Liver (tissue), 9 donors: ENCODE measurements around the gene CES2. TPM values are rescaled to one million over a fixed set of nuclear protein-coding genes. Genes with fewer than 3 reads are reported as not detected.

ENCODE experiments used
- DNase-seq: peaks from one replicate; pipeline ENCODE4 v3.0.0-alpha.2; 2017; ENCODE audit warnings: low spot score
- H3K27ac ChIP-seq, 2 donors: one replicate each; pipeline ENCODE4 v1.7.0; 2013; ENCODE audit warnings: inconsistent platforms in 2 of 2, low read length in 2 of 2, control low read depth in 1 of 2, low read depth in 1 of 2, mild to moderate bottlenecking in 1 of 2
- H3K27me3 ChIP-seq, 4 donors: one replicate each; pipeline versions ENCODE4 v1.6.1 to v1.7.0; 2013; ENCODE audit warnings: low read length in 3 of 4, inconsistent platforms in 1 of 4, mild to moderate bottlenecking in 1 of 4, moderate library complexity in 1 of 4; ENCODE audit not compliant: control insufficient read depth in 4 of 4, insufficient read depth in 4 of 4
- H3K36me3 ChIP-seq, 4 donors: one replicate each; pipeline versions ENCODE4 v1.6.1 to v1.7.0; 2013; ENCODE audit warnings: low read length in 3 of 4, mild to moderate bottlenecking in 3 of 4, low read depth in 1 of 4, moderate library complexity in 1 of 4; ENCODE audit not compliant: control insufficient read depth in 4 of 4, insufficient read depth in 3 of 4
- H3K4me1 ChIP-seq, 4 donors: one replicate each; pipeline versions ENCODE4 v1.6.1 to v1.7.0; 2013; ENCODE audit warnings: low read length in 3 of 4, mild to moderate bottlenecking in 3 of 4, moderate library complexity in 1 of 4; ENCODE audit not compliant: control insufficient read depth in 4 of 4, insufficient read depth in 4 of 4
- H3K4me3 ChIP-seq, 3 donors: one replicate each; pipeline versions ENCODE4 v1.6.1 to v1.7.0; 2013; ENCODE audit warnings: low read length in 3 of 3, control low read depth in 1 of 3, low read depth in 1 of 3, mild to moderate bottlenecking in 1 of 3
- H3K9ac ChIP-seq, 2 donors: one replicate each; pipeline ENCODE4 v1.7.0; 2013; ENCODE audit warnings: low read length in 2 of 2, mild to moderate bottlenecking in 2 of 2, moderate library complexity in 2 of 2, control low read depth in 1 of 2, low read depth in 1 of 2
- H3K9me3 ChIP-seq, 4 donors: one replicate each; pipeline versions ENCODE4 v1.6.1 to v1.7.0; 2013; ENCODE audit warnings: low read length in 3 of 4; ENCODE audit not compliant: control insufficient read depth in 4 of 4
- ATF3 ChIP-seq: IDR thresholded peaks from 2 replicates; pipeline ENCODE4 v1.6.1; 2016; ENCODE audit warnings: antibody characterized with exemption
- CTCF ChIP-seq: fragments of 150-350 bp; IDR thresholded peaks from 2 replicates; pipeline ENCODE4 v1.5.1; 2017; ENCODE audit warnings: improper control_type of control experiment, low read depth, low read length; ENCODE audit not compliant: missing input control
- EGR1 ChIP-seq, 2 donors: IDR thresholded peaks; 2 replicates each; pipeline ENCODE4 v1.6.1; 2016 to 2018; ENCODE audit warnings: antibody characterized with exemption in 2 of 2, low read depth in 2 of 2
- FOXA1 ChIP-seq: IDR thresholded peaks from 2 replicates; pipeline ENCODE4 v1.6.1; 2016; ENCODE audit warnings: antibody characterized with exemption
- FOXA2 ChIP-seq: IDR thresholded peaks from 2 replicates; pipeline ENCODE4 v1.6.1; 2016; ENCODE audit warnings: antibody characterized with exemption
- GABPA ChIP-seq, 2 donors: IDR thresholded peaks in 1 of 2; conservative IDR thresholded peaks in 1 of 2; 2 replicates each; pipeline ENCODE4 v1.6.1; 2016; ENCODE audit warnings: antibody characterized with exemption in 2 of 2, mild to moderate bottlenecking in 1 of 2, moderate library complexity in 1 of 2
- HNF4A ChIP-seq, 2 donors: conservative IDR thresholded peaks; 2 replicates each; pipeline ENCODE4 v1.6.1; 2016; ENCODE audit warnings: antibody characterized with exemption in 2 of 2, mild to moderate bottlenecking in 2 of 2
- HNF4G ChIP-seq: IDR thresholded peaks from 2 replicates; pipeline ENCODE4 v1.6.1; 2016; ENCODE audit warnings: antibody characterized with exemption
- JUND ChIP-seq, 2 donors: IDR thresholded peaks; 2 replicates each; pipeline ENCODE4 v1.6.1; 2016; ENCODE audit warnings: antibody characterized with exemption in 2 of 2
- MAX ChIP-seq: IDR thresholded peaks from 2 replicates; pipeline ENCODE4 v1.6.1; 2016; ENCODE audit warnings: antibody characterized with exemption
- NR2F2 ChIP-seq: IDR thresholded peaks from 2 replicates; pipeline ENCODE4 v1.6.1; 2016; ENCODE audit warnings: antibody characterized with exemption
- RAD21 ChIP-seq, 2 donors: IDR thresholded peaks; 2 replicates each; pipeline ENCODE4 v1.6.1; 2016; ENCODE audit warnings: antibody characterized with exemption in 2 of 2, mild to moderate bottlenecking in 2 of 2
- REST ChIP-seq: IDR thresholded peaks from 2 replicates; pipeline ENCODE4 v1.6.1; 2016; ENCODE audit warnings: antibody characterized with exemption, mild to moderate bottlenecking
- RXRA ChIP-seq, 2 donors: IDR thresholded peaks; 2 replicates each; pipeline ENCODE4 v1.6.1; 2017 to 2018; ENCODE audit warnings: antibody characterized with exemption in 2 of 2, mild to moderate bottlenecking in 1 of 2
- SP1 ChIP-seq: IDR thresholded peaks from 2 replicates; pipeline ENCODE4 v1.6.1; 2018; ENCODE audit warnings: antibody characterized with exemption, mild to moderate bottlenecking
- TAF1 ChIP-seq: conservative IDR thresholded peaks from 2 replicates; pipeline ENCODE4 v1.6.1; 2016; ENCODE audit warnings: antibody characterized with exemption, mild to moderate bottlenecking
- YY1 ChIP-seq: IDR thresholded peaks from 2 replicates; pipeline ENCODE4 v1.6.1; 2016; ENCODE audit warnings: antibody characterized with exemption, mild to moderate bottlenecking
- ZBTB33 ChIP-seq: IDR thresholded peaks from 2 replicates; pipeline ENCODE4 v1.6.1; 2016; ENCODE audit warnings: antibody characterized with exemption
- WGBS: extraction: QIAGEN DNeasy Blood & Tissue Kit; methylation state at CpG from one replicate; pipeline ENCODE4 v1.1.7; 2013; 5-methylcytosine and 5-hydroxymethylcytosine counted together
- polyA plus RNA-seq, 2 donors: library from polyadenylated mRNA; stranded (reverse) in 1 of 2; unstranded in 1 of 2; fragments of 200-250 nt in 1 of 2; fragments of >200 nt in 1 of 2; fragmentation: Nextera tagmentation in 1 of 2; extraction: Ambion mirVana in 1 of 2; gene quantifications; one replicate each; pipeline versions ENCODE4 v1.2.1 to v1.2.3, GENCODE V29; 2013 to 2015
- total RNA-seq, 2 donors: library from RNA; depleted of rRNA; stranded (reverse); fragments of >200 nt; gene quantifications; one replicate each; pipeline ENCODE4 v1.2.3, GENCODE V29; 2014
- donor health status: healthy.
- donor health status: healthy.
- donor health status: healthy.
- donor health status: healthy.
- donor health status: healthy.

Gene CES2
- total and polyA plus RNA-seq, 4 donors = 21.2 to 200 (median 182) TPM

GRCh38 chr16:66888647-66889615, 46.4 kb upstream of the CES2 start:
- Histone ChIP-seq H3K36me3 (peaks cover 4 to 23% (median 15%) of the 10 kb centered on the region in 4 donors), H3K4me3 (no peak overlapping the region), H3K9me3 (no peaks in the 10 kb centered on the region), H3K27ac (no peak overlapping the region), H3K27me3 (no peaks in the 10 kb centered on the region), H3K4me1 (peaks cover 6 to 17% (median 9%) of the 10 kb centered on the region in 4 donors), H3K9ac (peak overlapping the region in 1 of 2 donors; percentile 29)
- 95% methylated on average over 6 of the region's 6 CpGs for WGBS
- DNase-seq = no peak
- no peak for TF ChIP-seq RXRA (IDR thresholded peaks at IDR 0.05)
- TF ChIP-seq FOXA1 = no peak
- no peak for TF ChIP-seq HNF4G
- TF ChIP-seq ZBTB33 = no peak
- no peak for TF ChIP-seq SP1
- TF ChIP-seq REST = no peak
- TF ChIP-seq HNF4A (conservative IDR thresholded peaks at IDR 0.05) = no peak
- no peak for TF ChIP-seq JUND (IDR thresholded peaks at IDR 0.05)
- TF ChIP-seq ATF3 = no peak
- TF ChIP-seq MAX = no peak
- TF ChIP-seq NR2F2 = no peak
- no peak for TF ChIP-seq RAD21 (IDR thresholded peaks at IDR 0.05)
- no peak for TF ChIP-seq EGR1 (IDR thresholded peaks at IDR 0.05; ENCODE audit: low read depth in 2 of 2)
- TF ChIP-seq GABPA (IDR thresholded peaks at IDR 0.05 in 1 of 2, conservative IDR thresholded peaks at IDR 0.05 in 1 of 2) = no peak
- no peak for TF ChIP-seq CTCF
- no peak for TF ChIP-seq FOXA2
- no peak for TF ChIP-seq YY1
- no peak for TF ChIP-seq TAF1
